Uterus (tissue), 4 donors: Measurements from ENCODE around the gene ROCK1. TPM values are rescaled to one million over a fixed set of nuclear protein-coding genes. Genes with fewer than 3 reads are reported as not detected.

Experiments used
- DNase-seq, 2 donors: peaks; one replicate each; pipeline ENCODE4 v3.0.0-alpha.2; 2019 to 2020
- H3K27ac ChIP-seq, 2 donors: fragments of 200-600 bp; sonication (generic); 1 replicate in 1 of 2; 2 replicates in 1 of 2; pipeline ENCODE4 v1.5.1; 2016 to 2018
- H3K27me3 ChIP-seq, 2 donors: fragments of 200-600 bp; sonication (generic); one replicate each; pipeline ENCODE4 v1.5.1; 2018 to 2019; ENCODE audit warnings: control low read depth in 1 of 2
- H3K36me3 ChIP-seq, 2 donors: fragments of 200-600 bp; sonication (generic); one replicate each; pipeline ENCODE4 v1.5.1; 2019; ENCODE audit warnings: control low read depth in 1 of 2
- H3K4me1 ChIP-seq, 2 donors: fragments of 200-600 bp; sonication (generic); one replicate each; pipeline ENCODE4 v1.5.1; 2018 to 2019; ENCODE audit warnings: control low read depth in 1 of 2
- H3K4me3 ChIP-seq, 2 donors: fragments of 200-600 bp; sonication (generic); 1 replicate in 1 of 2; 2 replicates in 1 of 2; pipeline ENCODE4 v1.5.1; 2018 to 2019; ENCODE audit warnings: mild to moderate bottlenecking in 1 of 2
- H3K9me3 ChIP-seq, 2 donors: fragments of 200-600 bp; sonication (generic); one replicate each; pipeline ENCODE4 v1.5.1; 2019; ENCODE audit warnings: control low read depth in 1 of 2
- CTCF ChIP-seq, 4 experiments: fragments of 200-600 bp in 2 of 4; fragments of 450-650 bp in 2 of 4; sonication (generic) in 2 of 4; IDR thresholded peaks; one replicate each; pipeline ENCODE4 v1.5.1; 2016 to 2019; ENCODE audit warnings: antibody characterized with exemption in 4 of 4, mild to moderate bottlenecking in 2 of 4, moderate library complexity in 1 of 4
- POLR2A ChIP-seq, 2 donors: fragments of 450-650 bp; IDR thresholded peaks; one replicate each; pipeline ENCODE4 v1.6.1; 2016; ENCODE audit warnings: antibody characterized with exemption in 2 of 2, mild to moderate bottlenecking in 1 of 2, moderate library complexity in 1 of 2
- intact Hi-C: fragments of 100-400 bp; cut with DNase I; formaldehyde crosslinking; loops from one replicate; pipeline ENCODE4 v1.15.1; 2023; ENCODE audit warnings: low total_unique reads
- total RNA-seq, 4 donors: library from RNA; depleted of rRNA in 3 of 4; stranded (reverse); fragments of >200 nt in 3 of 4; gene quantifications; one replicate each; pipeline versions ENCODE4 v1.1.0 to v1.2.4, GENCODE V29; 2014 to 2023
- donor health status: DM: yes; HTN: yes; CAD: no.

Gene ROCK1
- total RNA-seq, 4 donors from 2014 or later: 25.6 to 93.8 (median 52.7) TPM

- no peak for DNase-seq
- no peak for TF ChIP-seq POLR2A (IDR thresholded peaks at IDR 0.05)
- no peak for TF ChIP-seq CTCF (IDR thresholded peaks at IDR 0.05)
- Histone ChIP-seq H3K4me3 (no peak overlapping the region), H3K4me1 (peaks cover 0 to 6% of the 10 kb centered on the region in 2 donors), H3K36me3 (no peaks in the 10 kb centered on the region), H3K27me3 (no peaks in the 10 kb centered on the region), H3K9me3 (no peaks in the 10 kb centered on the region), H3K27ac (peak overlapping the region in 1 of 2 donors; percentile 69)
- intact Hi-C loops: no loop called here
These were observed 7.2 kb upstream of the ROCK1 start for GRCh38 chr18:21118806-21119205.

GRCh38 chr18:21117409-21118131 lies 6.0 kb upstream of the ROCK1 start:
- no peaks in the 10 kb centered on the region for H3K36me3 ChIP-seq
- intact Hi-C loops: no loop called here
- no peaks in the 10 kb centered on the region for H3K9me3 ChIP-seq
- peaks cover 0 to 13% of the 10 kb centered on the region in 2 donors for H3K4me1 ChIP-seq
- peak overlapping the region; percentile 63 to 69 for H3K27ac ChIP-seq
- H3K27me3 ChIP-seq: no peaks in the 10 kb centered on the region
- TF ChIP-seq POLR2A (IDR thresholded peaks at IDR 0.05): no peak
- no peak overlapping the region for H3K4me3 ChIP-seq
- DNase-seq: peak in 1 of 2 donors; percentile 44

- H3K27me3 ChIP-seq: no peaks in the 10 kb centered on the region
- no peak for DNase-seq
- intact Hi-C loops: no loop called here
- H3K36me3 ChIP-seq: no peaks in the 10 kb centered on the region
- TF ChIP-seq POLR2A (IDR thresholded peaks at IDR 0.05) (no peak), CTCF (IDR thresholded peaks at IDR 0.05) (no peak)
- no peak overlapping the region for H3K27ac ChIP-seq
- H3K4me1 ChIP-seq: peaks cover 0 to 13% of the 10 kb centered on the region in 2 donors
- no peaks in the 10 kb centered on the region for H3K9me3 ChIP-seq
- no peak overlapping the region for H3K4me3 ChIP-seq
These were observed 4.2 kb upstream of the ROCK1 start for GRCh38 chr18:21115519-21116411.

- Histone ChIP-seq H3K9me3 (no peaks in the 10 kb centered on the region), H3K4me3 (peak overlapping the region; percentile 60 to 96), H3K27ac (peak overlapping the region; percentile 97 to 98), H3K4me1 (peaks cover 0 to 6% of the 10 kb centered on the region in 2 donors), H3K27me3 (no peaks in the 10 kb centered on the region), H3K36me3 (no peaks in the 10 kb centered on the region)
- intact Hi-C loops: no loop called here
- TF ChIP-seq POLR2A (IDR thresholded peaks at IDR 0.05) (no peak), CTCF (IDR thresholded peaks at IDR 0.05) (no peak)
- DNase-seq: no peak
These were observed 1.0 kb upstream of the ROCK1 start for GRCh38 chr18:21112543-21113105.

GRCh38 chr18:21112140-21112473 lies 494 bp upstream of the ROCK1 start:
- H3K36me3 ChIP-seq: no peaks in the 10 kb centered on the region
- H3K4me1 ChIP-seq: peaks cover 0 to 6% of the 10 kb centered on the region in 2 donors
- peak overlapping the region; percentile 97 to 98 for H3K27ac ChIP-seq
- H3K4me3 ChIP-seq: peak overlapping the region; percentile 60 to 96
- intact Hi-C loops: no loop called here
- peak in 1 of 4 experiments; percentile 20 for TF ChIP-seq CTCF (IDR thresholded peaks at IDR 0.05)
- no peak for TF ChIP-seq POLR2A (IDR thresholded peaks at IDR 0.05)
- DNase-seq: peak; percentile 78 to 85
- no peaks in the 10 kb centered on the region for H3K9me3 ChIP-seq
- no peaks in the 10 kb centered on the region for H3K27me3 ChIP-seq
